Measurements from ENCODE around the gene ANKRD40CL.

ANKRD40CL gene

DNA sequence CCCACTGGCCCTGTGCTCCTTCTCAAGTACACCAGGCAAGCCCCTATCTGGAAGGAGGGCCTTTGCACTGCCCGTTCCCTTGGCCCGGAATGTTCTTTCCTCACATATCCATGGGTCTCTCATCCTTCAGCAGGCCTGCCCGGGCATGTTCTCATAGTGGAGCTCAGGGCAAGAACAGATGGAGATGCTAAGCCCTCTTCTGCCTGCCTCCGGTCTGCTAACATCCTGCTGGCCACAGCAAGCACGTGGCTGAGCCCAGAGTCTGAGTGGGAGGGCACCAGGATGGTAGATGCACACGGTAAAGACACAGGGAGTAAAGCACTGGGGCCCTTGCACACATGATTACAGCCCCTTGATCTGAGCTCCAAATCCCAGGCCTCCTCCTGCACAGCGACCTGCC is 19.8 kb upstream of the ANKRD40CL start:
- DNase-seq (ENCODE audit: low spot score): no peak

- no peak for DNase-seq (ENCODE audit: low spot score)
These were observed 18.7 kb upstream of the ANKRD40CL start for GRCh38 chr17:50785946-50786570.

DNA sequence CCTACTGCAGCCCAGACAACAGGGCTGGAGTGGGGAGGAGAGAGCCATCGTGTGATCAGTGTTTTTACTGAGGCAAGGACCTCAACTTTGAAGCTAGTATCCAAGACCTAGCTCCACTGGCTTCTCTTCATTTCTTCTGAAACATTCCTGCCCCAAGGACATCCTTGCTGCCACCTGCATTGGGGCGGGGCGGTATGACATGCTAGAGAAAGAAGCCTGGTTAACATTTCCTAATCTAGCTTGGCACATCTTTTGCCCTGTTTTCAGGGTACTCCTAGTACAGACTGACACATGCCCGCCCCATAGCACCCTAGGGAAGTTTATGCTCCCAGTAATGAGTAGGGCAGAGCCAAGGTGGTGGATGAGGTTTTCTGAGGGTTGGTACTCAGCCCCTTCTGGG is 17.8 kb upstream of the ANKRD40CL start:
- no peak for DNase-seq (ENCODE audit: low spot score)

GRCh38 chr17:50783905-50784304 is 16.6 kb upstream of the ANKRD40CL start:
- DNase-seq (ENCODE audit: low spot score): no peak

- peak; percentile 94 for DNase-seq (ENCODE audit: low spot score)
These were observed 15.9 kb upstream of the ANKRD40CL start for GRCh38 chr17:50783193-50783660.

DNA sequence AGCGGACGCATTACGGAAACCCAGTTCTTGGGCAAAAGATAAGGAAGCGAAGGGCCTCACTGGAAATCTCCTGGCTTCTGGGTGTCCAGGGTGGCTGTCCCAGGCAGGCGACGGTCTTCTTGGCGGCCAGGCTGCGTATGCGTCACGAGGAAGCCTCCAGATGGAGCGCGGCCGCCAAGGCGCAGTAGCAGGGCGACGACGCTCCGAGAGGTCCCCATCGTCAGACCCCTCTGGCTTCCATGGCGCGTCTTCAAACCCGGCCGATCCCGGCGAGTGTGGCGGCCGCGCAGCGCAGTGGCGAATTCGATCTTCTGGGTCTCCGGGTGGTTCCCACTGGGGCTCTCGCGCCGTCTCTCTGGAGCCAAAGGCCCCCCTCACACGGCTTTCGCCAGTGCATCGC is 13.8 kb upstream of the ANKRD40CL start:
- no peak for DNase-seq (ENCODE audit: low spot score)

DNA sequence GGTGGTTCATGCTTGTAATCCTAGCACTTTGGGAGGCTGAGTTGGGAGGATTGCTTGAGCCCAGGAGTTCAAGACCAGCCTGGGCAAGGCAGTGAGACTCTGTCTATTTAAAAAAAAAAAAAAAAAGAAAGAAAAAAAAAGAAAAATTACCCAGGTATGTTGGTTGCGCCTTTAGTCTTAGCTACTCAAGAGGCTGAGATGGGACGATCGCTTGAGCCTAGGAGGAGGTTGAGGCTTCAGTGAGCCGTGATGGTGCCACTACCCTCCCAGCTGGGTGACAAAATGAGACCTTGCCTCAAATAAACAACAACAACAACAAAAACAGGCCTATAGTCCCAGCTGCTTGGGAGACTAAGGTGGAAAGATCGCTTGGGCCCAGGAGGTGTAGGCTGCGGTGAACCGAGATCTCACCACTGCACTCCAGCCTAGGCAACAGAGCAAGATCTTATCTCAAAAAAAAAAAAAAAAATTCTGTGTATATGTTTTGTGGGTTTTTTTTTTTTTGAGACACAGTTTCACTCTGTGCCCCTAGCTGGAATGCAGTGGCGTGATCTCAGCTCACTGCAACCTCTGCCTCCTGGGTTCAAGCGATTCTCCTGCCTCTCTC is 12.5 kb upstream of the ANKRD40CL start:
- no peak for DNase-seq (ENCODE audit: low spot score)

DNA sequence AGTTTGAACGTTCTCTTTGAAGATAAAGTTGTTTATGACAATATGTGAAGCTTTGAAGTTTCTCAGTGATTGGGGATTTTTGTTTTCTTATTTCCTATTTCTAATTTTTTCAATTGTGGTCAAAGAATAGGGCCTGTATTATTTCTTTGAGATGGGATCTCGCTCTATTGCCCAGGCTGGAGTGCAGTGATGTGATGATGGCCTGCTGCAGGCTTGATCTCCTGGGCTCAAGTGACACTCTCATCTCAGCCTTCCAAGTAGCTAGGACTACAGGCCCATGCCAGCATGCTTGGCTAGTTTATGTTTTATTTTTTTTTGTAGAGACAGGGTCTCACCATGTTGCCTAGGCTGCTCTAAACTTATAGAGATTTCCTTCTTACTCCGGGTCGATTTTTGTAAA is 11.7 kb upstream of the ANKRD40CL start:
- no peak for DNase-seq (ENCODE audit: low spot score)

- no peak for DNase-seq (ENCODE audit: low spot score)
These were observed 11.2 kb upstream of the ANKRD40CL start for GRCh38 chr17:50778471-50778870.

- no peak for DNase-seq (ENCODE audit: low spot score)
These were observed 8.6 kb upstream of the ANKRD40CL start for GRCh38 chr17:50775926-50776325.

DNA sequence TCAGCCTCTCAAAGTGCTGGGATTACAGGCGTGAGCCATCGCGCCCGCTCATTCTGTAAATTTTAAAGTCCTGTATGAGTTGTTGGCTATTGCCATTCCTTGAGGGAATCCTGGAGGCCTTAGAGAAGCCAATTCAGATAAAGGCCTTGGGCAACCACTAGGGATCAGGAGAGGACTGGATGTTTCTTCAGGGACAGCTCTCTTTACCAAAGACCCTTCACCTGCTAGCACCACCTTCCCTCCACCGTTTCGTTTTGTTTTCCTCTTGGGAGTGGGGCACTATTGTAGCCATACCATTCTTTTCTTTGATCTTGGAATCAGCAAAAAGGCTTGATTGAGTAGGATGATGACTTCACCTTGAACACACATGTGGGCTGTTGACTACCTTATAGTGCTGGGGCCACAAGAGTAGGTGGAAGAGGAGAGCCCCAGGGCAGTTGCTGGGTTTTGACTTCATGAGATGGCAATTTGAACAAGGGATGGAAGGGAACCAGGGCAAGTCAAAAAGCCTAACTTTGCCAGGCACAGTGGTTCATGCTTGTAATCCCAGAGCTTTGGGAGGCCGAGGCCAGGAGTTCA is 7.0 kb upstream of the ANKRD40CL start:
- DNase-seq (ENCODE audit: low spot score): no peak

- no peak for DNase-seq (ENCODE audit: low spot score)
These were observed 4.9 kb upstream of the ANKRD40CL start for GRCh38 chr17:50771991-50772785.

DNA sequence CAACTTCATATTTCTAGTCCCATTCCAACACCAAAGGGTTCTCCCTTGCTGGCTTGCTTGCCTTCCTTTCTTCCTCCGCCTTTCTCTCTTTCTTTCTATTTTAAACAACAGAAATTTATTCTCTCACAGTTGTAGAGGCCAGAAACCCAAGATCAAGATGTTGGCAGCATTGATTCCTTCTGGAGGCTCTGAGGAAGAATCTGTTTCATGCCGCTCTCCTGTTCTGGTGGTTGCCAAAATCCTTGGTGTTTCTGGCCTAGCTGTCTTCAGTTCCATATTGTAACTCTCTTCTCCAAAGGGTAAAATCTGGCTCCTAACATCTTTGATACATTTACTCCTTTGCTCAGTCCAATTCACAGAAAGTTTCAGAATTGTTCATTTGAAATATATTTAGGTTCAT is 3.0 kb upstream of the ANKRD40CL start:
- DNase-seq (ENCODE audit: low spot score): no peak

DNA sequence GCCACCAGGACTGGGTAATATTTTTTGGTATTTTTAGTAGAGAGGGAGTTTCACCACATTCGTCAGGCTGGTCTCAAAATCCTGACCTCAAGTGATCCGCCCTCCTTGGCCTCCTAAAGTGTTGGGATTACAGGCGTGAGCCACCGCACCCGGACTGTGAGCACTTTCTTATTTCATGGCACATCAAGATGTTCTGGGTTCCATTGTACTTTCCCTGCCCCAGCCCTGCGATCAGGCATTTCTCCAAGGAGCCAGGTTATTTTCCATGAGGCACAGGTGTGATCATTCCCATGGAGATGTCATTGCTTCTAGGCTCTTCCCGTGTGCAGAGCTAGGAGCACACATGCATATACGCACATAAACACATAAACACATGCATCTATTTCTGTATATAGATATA is 2.6 kb upstream of the ANKRD40CL start:
- DNase-seq (ENCODE audit: low spot score): no peak

DNA sequence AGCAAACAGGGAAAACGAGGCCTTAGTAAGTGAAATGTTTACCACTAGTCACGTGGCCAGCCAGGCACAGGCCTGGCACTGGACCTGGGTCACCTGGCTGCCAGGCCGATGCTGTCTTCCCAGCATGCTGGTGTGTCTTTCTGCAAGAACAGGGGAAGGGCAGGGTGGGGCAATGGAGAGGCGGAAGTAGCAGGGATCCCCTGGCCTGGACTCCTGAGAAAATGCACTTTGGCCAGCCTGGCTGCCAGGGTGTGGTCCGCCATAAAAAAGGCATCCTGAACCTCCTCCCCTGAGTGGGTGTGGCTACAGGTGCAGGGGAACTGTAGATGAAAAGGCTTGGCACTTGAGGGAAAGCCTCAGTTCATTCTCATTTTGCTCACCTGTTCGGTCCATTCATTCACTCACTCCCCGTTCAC is 1.0 kb upstream of the ANKRD40CL start:
- peak; percentile 79 for DNase-seq (ENCODE audit: low spot score)

DNA sequence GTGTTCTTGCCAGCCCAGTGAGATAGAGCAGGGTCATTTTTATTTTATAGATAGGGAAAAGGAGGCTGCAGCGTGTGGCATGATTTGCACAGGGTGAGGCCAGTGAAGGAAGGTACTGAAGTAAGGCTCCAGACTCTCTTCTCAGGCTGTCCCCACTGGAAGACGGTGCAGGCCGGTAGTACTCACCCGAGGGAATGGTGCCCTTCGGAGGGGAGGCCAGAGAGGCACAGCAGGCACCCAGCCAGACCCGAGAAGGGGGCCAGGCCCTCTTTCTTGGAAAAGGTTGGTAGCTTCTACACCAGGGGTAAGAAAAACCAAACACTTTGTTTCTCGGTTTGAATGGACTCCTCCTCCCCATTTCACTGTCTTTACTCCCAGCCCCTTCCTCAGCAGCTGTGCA is 288 bp downstream of the ANKRD40CL start:
- DNase-seq (ENCODE audit: low spot score): no peak

DNA sequence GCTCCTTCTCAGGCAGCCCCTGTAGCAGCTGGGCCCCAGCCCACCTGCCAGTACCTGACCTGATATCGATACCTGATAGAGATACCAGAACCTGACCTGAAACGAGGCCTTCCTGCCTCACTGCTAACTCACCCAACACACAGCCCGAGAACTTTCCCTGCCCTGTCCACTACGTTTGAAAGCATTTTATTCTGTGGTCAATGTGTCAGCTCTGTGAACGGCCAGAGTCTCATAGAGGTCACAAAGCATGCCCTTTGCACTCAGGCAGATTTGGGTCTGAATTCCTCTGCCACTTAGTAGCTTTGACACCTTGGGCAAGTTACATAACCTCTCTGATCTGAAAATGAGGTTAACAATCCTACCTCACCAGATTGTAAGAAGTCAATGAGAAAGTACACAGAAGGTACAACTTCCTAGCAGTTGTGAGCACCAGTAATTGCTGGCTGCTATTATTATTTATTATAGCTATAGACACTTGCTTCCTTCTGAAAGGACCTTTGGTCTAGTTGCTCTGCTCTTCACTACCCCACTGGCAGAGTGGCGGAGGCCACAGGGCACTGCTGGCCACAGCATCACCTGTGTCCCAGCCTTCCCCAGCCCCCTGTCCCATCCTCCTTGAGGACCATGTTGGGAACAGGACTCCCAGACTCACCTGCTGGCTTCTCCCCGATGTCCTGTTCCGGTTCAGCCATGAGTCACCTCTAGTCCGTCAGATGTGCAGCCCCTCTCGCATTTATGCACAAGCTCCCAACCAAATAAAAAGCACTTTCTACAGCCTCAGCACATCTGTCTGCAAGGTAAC is 895 bp downstream of the ANKRD40CL start:
- DNase-seq (ENCODE audit: low spot score): no peak

DNA sequence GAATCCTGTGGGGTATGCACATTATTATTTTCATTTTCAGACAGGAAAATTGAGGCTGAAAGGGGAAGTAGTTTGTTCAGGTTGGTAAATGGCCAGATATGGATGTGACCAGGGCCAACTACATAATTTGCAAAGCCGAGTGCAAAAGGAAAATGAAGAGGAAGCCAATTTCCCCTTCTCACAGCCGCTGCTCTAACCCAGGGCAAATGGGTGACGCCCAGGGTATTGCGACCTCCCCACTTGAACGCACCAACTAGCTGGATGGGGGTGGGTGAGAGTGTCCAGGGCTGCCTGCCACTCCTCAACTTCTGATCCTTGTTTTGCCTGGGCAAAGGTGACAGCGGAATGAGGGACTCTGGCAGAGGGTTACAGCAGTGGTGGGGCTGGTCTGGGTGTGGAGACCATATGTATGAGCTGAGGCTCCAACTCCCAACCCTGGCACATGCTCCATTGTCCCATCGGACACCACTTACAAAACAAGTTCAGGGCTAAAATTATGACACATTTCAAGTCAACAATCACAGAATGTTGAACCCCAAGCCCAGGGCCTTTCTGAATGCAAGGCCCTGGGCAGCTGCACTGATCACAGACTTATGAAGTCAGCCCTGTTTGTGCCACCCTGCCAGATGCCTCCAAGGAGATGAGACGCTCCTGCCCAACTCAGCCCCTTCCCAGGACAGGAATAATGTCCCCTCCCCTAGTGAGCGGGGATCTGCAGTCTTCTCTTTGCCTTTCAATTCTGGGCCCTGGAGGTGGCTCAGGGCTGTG is 1.7 kb downstream of the ANKRD40CL start:
- DNase-seq (ENCODE audit: low spot score): no peak

GRCh38 chr17:50764734-50765149 is 2.6 kb downstream of the ANKRD40CL start:
- no peak for DNase-seq (ENCODE audit: low spot score)

GRCh38 chr17:50763716-50764475 is 3.4 kb downstream of the ANKRD40CL start:
- no peak for DNase-seq (ENCODE audit: low spot score)
